Kidney epithelial cell (primary cell): ENCODE measurements around the gene DRG2. TPM values are rescaled to one million over a fixed set of nuclear protein-coding genes. Genes with fewer than 3 reads are reported as not detected.

ENCODE experiments used
- DNase-seq: peaks from one replicate; pipeline ENCODE4 v3.0.0-alpha.2; 2010; ENCODE audit warnings: low read depth
- H3K27me3 ChIP-seq: 2 replicates; pipeline ENCODE4 v1.6.0; 2011; ENCODE audit warnings: low read length; ENCODE audit not compliant: control insufficient read depth, insufficient read depth
- H3K36me3 ChIP-seq: 2 replicates; pipeline ENCODE4 v1.5.1; 2011; ENCODE audit warnings: low read length; ENCODE audit not compliant: control insufficient read depth, insufficient read depth
- H3K4me3 ChIP-seq: 2 replicates; pipeline ENCODE4 v1.5.1; 2011; ENCODE audit warnings: low read depth, mild to moderate bottlenecking, control low read depth, low read length
- total RNA-seq: library from RNA; depleted of rRNA; stranded (reverse); fragments of >200 nt; gene quantifications from 2 replicates; pipeline ENCODE4 v1.2.3, GENCODE V29; 2015
- TF ChIP-seq, protein P1 (sequence below): IDR thresholded peaks from 2 replicates; pipeline ENCODE4 v1.5.1; 2011; ENCODE audit warnings: mild to moderate bottlenecking, moderate library complexity, low read length, control low read depth, inconsistent platforms; ENCODE audit not compliant: insufficient read depth, poor library complexity, severe bottlenecking

Gene DRG2
- total RNA-seq, 1 donor from 2014 or later = 40.0 TPM

DNA sequence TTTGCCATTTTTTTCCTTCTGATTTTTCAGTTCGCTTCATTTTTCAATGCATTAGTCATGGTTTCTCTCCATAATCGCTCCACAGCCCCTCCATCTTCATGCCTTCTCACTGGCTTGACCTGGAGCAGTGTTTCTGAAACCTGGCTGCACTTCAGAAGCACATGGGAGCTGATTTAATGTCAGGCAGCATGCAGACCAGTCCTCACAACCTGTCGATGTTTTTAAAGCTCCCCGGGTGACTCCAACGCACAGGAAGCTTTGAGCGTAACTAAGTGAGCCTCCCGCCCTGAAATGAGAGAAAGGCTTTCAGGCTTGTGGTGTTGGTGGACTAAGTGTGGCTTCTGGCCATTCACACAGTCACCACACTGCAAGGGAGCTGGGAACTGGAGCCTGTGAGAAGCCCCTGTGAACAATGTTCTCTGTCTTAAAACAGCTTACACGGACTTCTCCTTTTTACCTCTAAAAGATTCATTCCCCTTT, 16.8 kb upstream of the DRG2 start:
- H3K27me3 ChIP-seq = no peaks in the 10 kb centered on the region
- peak; percentile 16 for DNase-seq
- TF ChIP-seq, protein P1, sequence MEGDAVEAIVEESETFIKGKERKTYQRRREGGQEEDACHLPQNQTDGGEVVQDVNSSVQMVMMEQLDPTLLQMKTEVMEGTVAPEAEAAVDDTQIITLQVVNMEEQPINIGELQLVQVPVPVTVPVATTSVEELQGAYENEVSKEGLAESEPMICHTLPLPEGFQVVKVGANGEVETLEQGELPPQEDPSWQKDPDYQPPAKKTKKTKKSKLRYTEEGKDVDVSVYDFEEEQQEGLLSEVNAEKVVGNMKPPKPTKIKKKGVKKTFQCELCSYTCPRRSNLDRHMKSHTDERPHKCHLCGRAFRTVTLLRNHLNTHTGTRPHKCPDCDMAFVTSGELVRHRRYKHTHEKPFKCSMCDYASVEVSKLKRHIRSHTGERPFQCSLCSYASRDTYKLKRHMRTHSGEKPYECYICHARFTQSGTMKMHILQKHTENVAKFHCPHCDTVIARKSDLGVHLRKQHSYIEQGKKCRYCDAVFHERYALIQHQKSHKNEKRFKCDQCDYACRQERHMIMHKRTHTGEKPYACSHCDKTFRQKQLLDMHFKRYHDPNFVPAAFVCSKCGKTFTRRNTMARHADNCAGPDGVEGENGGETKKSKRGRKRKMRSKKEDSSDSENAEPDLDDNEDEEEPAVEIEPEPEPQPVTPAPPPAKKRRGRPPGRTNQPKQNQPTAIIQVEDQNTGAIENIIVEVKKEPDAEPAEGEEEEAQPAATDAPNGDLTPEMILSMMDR = no peak
- H3K4me3 ChIP-seq = no peak overlapping the region
- no peaks in the 10 kb centered on the region for H3K36me3 ChIP-seq

DNA sequence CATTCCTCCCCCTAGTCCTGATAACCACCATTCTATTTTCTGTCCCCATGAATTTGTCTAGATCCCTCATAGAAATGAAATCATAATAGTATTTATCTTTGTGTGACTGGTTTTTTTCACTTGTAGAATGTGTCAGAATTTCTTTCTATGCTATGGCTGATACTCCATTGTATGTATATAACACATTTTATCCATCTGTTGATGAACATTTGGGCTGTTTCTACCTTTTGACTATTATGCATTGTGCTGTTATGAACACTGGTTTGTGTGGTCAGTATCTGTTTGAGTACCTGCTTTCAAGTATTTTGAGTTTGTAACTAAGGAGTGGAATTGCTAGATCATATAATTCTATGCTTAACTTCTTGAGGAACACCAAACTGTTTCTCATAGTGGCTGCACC, 16.0 kb upstream of the DRG2 start:
- Histone ChIP-seq H3K36me3 (no peaks in the 10 kb centered on the region), H3K27me3 (no peaks in the 10 kb centered on the region), H3K4me3 (no peak overlapping the region)
- no peak for DNase-seq
- TF ChIP-seq, protein P1 = no peak

GRCh38 chr17:18074566-18075272, 13.0 kb upstream of the DRG2 start:
- no peak overlapping the region for H3K4me3 ChIP-seq
- TF ChIP-seq, protein P1 = no peak
- DNase-seq = no peak
- no peaks in the 10 kb centered on the region for H3K36me3 ChIP-seq
- no peaks in the 10 kb centered on the region for H3K27me3 ChIP-seq

- no peak for DNase-seq
- TF ChIP-seq, protein P1 = no peak
- H3K36me3 ChIP-seq = no peaks in the 10 kb centered on the region
- no peak overlapping the region for H3K4me3 ChIP-seq
- no peaks in the 10 kb centered on the region for H3K27me3 ChIP-seq
Measured at GRCh38 chr17:18076936-18077335, 10.8 kb upstream of the DRG2 start.

DNA sequence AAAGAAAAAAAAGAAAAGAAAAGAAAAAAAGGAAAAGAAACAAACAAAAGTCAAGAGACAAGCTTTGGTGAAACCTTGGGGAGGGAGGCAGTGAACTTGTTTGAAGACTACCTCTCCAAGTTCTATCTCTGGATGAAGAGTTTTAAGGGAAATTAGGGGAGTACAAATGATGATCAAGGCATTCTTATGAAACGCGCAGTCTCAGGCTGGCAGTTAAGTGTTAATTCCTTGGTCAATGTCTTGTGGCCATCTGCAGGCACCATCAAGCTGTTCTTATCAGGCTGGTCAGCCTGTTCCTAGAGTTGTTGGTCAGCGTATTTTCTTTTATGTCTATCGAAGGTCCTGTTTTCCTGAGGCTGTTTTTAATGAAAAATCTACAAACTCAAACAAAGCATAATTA, 8.2 kb upstream of the DRG2 start:
- Histone ChIP-seq H3K36me3 (no peaks in the 10 kb centered on the region), H3K27me3 (no peaks in the 10 kb centered on the region), H3K4me3 (no peak overlapping the region)
- DNase-seq = no peak
- TF ChIP-seq, protein P1 = no peak

DNA sequence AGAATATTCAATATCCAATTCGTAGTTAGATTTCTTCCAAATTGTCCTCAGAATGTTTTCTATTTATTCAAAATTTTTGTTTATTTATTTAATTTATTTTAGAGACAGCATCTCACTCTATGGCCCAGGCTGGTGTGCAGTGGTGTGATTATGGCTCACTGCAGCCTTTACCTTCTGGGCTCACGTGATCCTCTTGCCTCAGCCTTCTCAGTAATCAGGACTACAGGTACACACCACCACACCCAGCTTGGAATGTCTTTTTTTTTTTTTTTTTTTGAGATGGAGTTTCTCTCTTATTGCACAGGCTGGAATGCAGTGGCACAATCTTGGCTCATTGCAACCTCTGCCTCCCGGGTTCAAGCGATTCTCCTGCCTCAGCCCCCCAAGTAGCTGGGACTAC, 3.5 kb upstream of the DRG2 start:
- no peaks in the 10 kb centered on the region for H3K27me3 ChIP-seq
- H3K4me3 ChIP-seq = no peak overlapping the region
- H3K36me3 ChIP-seq = no peaks in the 10 kb centered on the region
- TF ChIP-seq, protein P1 = no peak
- no peak for DNase-seq
